Neutrophil (primary cell): Measurements from ENCODE around the gene TSPAN14.
A peak's percentile ranks its signal among the peaks of the same experiment; 100 is the strongest.

Experiments used
- H3K27ac ChIP-seq: fragments of 200-600 bp; sonication (generic); 2 replicates; pipeline ENCODE4 v1.5.1; 2016; ENCODE audit warnings: mild to moderate bottlenecking, moderate library complexity
- H3K27me3 ChIP-seq: fragments of 200-600 bp; sonication (generic); 2 replicates; pipeline ENCODE4 v1.6.0; 2016; ENCODE audit warnings: mild to moderate bottlenecking
- H3K36me3 ChIP-seq: fragments of 200-600 bp; sonication (generic); 2 replicates; pipeline ENCODE4 v1.5.1; 2017
- H3K4me1 ChIP-seq, 2 experiments: fragments of 200-600 bp in 1 of 2; sonication (generic) in 1 of 2; 1 replicate in 1 of 2; 2 replicates in 1 of 2; pipeline versions ENCODE4 v1.5.1 to v1.6.1; 2013 to 2016; ENCODE audit warnings: low read depth in 1 of 2, low read length in 1 of 2, mild to moderate bottlenecking in 1 of 2, moderate library complexity in 1 of 2; ENCODE audit not compliant: control insufficient read depth in 1 of 2, insufficient read depth in 1 of 2
- H3K4me3 ChIP-seq, 2 experiments: fragments of 200-600 bp in 1 of 2; sonication (generic) in 1 of 2; 1 replicate in 1 of 2; 2 replicates in 1 of 2; pipeline ENCODE4 v1.5.1; 2013 to 2016; ENCODE audit warnings: low read depth in 1 of 2, low read length in 1 of 2, mild to moderate bottlenecking in 1 of 2, moderate library complexity in 1 of 2
- H3K9me3 ChIP-seq: fragments of 200-600 bp; sonication (generic); 2 replicates; pipeline ENCODE4 v1.5.1; 2016
- CTCF ChIP-seq: fragments of 200-600 bp; sonication (generic); IDR thresholded peaks from 2 replicates; pipeline ENCODE4 v1.5.1; 2016; ENCODE audit warnings: antibody characterized with exemption

Gene TSPAN14

GRCh38 chr10:80453842-80454512 lies at the start of gene TSPAN14:
TSS of gene TSPAN14 (plus strand) at chr10:80454310. CDS start at chr10:80489234, 34,924 bp downstream.
- peak; percentile 7 for TF ChIP-seq CTCF
- H3K9me3 ChIP-seq, result no peaks in the 10 kb centered on the region
- peak within 1 kb of the TSS; percentile 97 for H3K27ac ChIP-seq
- H3K4me1 ChIP-seq, result peaks cover 51 to 56% of the 10 kb centered on the region in 2 experiments
- peak within 1 kb of the TSS; percentile 64 to 80 for H3K4me3 ChIP-seq
- H3K36me3 ChIP-seq, result no peaks in the 10 kb centered on the region
- no peaks in the 10 kb centered on the region for H3K27me3 ChIP-seq

- H3K9me3 ChIP-seq, result no peaks in the 10 kb centered on the region
- peaks cover 53% of the 10 kb centered on the region for H3K27me3 ChIP-seq
- H3K27ac ChIP-seq, result no peak overlapping the region
- no peak overlapping the region for H3K4me3 ChIP-seq
- peaks cover 13 to 14% of the 10 kb centered on the region in 2 experiments for H3K4me1 ChIP-seq
- TF ChIP-seq CTCF, result no peak
- no peaks in the 10 kb centered on the region for H3K36me3 ChIP-seq
Observed at GRCh38 chr10:80405035-80405434, 49.1 kb upstream of the TSPAN14 start.

GRCh38 chr10:80405626-80406025 lies 48.5 kb upstream of the TSPAN14 start:
- Histone ChIP-seq H3K27ac (no peak overlapping the region), H3K27me3 (peaks cover 58% of the 10 kb centered on the region), H3K36me3 (no peaks in the 10 kb centered on the region), H3K4me3 (no peak overlapping the region), H3K9me3 (no peaks in the 10 kb centered on the region), H3K4me1 (peaks cover 13 to 14% of the 10 kb centered on the region in 2 experiments)
- no peak for TF ChIP-seq CTCF

GRCh38 chr10:80406204-80406603 lies 47.9 kb upstream of the TSPAN14 start:
- Histone ChIP-seq H3K9me3 (no peaks in the 10 kb centered on the region), H3K27me3 (peaks cover 62% of the 10 kb centered on the region), H3K27ac (no peak overlapping the region), H3K4me3 (no peak overlapping the region), H3K36me3 (no peaks in the 10 kb centered on the region), H3K4me1 (peaks cover 13 to 14% of the 10 kb centered on the region in 2 experiments)
- TF ChIP-seq CTCF, result no peak

GRCh38 chr10:80407812-80408241 lies 46.3 kb upstream of the TSPAN14 start:
- Histone ChIP-seq H3K36me3 (no peaks in the 10 kb centered on the region), H3K27me3 (peaks cover 62% of the 10 kb centered on the region), H3K4me1 (peaks cover 13 to 14% of the 10 kb centered on the region in 2 experiments), H3K4me3 (peak overlapping the region; percentile 61 to 68), H3K9me3 (no peaks in the 10 kb centered on the region), H3K27ac (no peak overlapping the region)
- no peak for TF ChIP-seq CTCF
